Neural progenitor cell (in vitro differentiated cells): ENCODE results near the gene TMEM123.

ENCODE experiments used
- EZH2phosphoT487 ChIP-seq: fragments of 200-600 bp; sonication (generic); IDR thresholded peaks from 2 replicates; pipeline ENCODE4 v1.6.1; 2017; ENCODE audit warnings: antibody characterized with exemption
- TF ChIP-seq, protein P1 (sequence below): fragments of 200-600 bp; sonication (generic); IDR thresholded peaks from 2 replicates; pipeline ENCODE4 v1.5.1; 2017; ENCODE audit warnings: antibody characterized with exemption, mild to moderate bottlenecking

DNA sequence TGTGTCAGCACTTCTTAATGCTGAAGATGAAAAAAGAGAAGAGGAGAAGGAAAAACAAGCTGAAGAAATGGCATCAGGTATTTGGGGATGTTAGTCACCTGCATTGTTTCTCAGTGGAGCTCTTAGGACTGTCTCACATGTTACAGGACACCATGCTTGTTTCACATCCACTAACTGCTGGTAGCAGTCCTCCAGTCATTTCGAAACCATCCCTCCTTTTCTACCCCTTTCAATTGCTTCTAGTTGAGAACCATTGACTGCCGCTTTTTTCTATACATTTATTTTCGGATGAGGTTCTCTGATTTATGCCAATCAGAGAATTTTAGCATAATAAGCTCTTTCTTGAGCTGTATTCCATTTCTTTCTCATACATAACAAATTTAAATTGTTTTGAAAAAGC is 84.1 kb downstream of the TMEM123 start:
- no peak for TF ChIP-seq EZH2phosphoT487
- TF ChIP-seq, protein P1, sequence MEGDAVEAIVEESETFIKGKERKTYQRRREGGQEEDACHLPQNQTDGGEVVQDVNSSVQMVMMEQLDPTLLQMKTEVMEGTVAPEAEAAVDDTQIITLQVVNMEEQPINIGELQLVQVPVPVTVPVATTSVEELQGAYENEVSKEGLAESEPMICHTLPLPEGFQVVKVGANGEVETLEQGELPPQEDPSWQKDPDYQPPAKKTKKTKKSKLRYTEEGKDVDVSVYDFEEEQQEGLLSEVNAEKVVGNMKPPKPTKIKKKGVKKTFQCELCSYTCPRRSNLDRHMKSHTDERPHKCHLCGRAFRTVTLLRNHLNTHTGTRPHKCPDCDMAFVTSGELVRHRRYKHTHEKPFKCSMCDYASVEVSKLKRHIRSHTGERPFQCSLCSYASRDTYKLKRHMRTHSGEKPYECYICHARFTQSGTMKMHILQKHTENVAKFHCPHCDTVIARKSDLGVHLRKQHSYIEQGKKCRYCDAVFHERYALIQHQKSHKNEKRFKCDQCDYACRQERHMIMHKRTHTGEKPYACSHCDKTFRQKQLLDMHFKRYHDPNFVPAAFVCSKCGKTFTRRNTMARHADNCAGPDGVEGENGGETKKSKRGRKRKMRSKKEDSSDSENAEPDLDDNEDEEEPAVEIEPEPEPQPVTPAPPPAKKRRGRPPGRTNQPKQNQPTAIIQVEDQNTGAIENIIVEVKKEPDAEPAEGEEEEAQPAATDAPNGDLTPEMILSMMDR, result no peak
